GM18951 (cell line): ENCODE data around the gene TOP3B.

ENCODE experiments used
- POLR2A ChIP-seq: IDR thresholded peaks from 4 replicates; pipeline ENCODE4 v1.6.1; 2011; ENCODE audit warnings: mild to moderate bottlenecking; ENCODE audit not compliant: insufficient read length, insufficient read depth; ENCODE audit errors: extremely low read depth
- in situ Hi-C: fragments of 300-500 bp; cut with MboI; formaldehyde crosslinking; loops from one replicate; pipeline ENCODE4 v1.12.0; 2022; ENCODE audit warnings: low sequenced_read_pairs, mixed read lengths, inconsistent platforms; ENCODE audit not compliant: unreplicated experiment

Gene TOP3B

GRCh38 chr22:21966643-21967516, 15.7 kb downstream of the TOP3B start:
- TF ChIP-seq POLR2A, result no peak
- in situ Hi-C loops, result no loop called here

- TF ChIP-seq POLR2A, result no peak
- in situ Hi-C loops, result no loop called here
These were observed 16.8 kb downstream of the TOP3B start for GRCh38 chr22:21965762-21966288.

GRCh38 chr22:21964918-21965484, 17.6 kb downstream of the TOP3B start:
- no peak for TF ChIP-seq POLR2A
- in situ Hi-C loops, result no loop called here

GRCh38 chr22:21964234-21964633, 18.4 kb downstream of the TOP3B start:
- no peak for TF ChIP-seq POLR2A
- in situ Hi-C loops, result no loop called here

GRCh38 chr22:21963790-21964211, 18.8 kb downstream of the TOP3B start:
- in situ Hi-C loops, result no loop called here

GRCh38 chr22:21963286-21963685, 19.3 kb downstream of the TOP3B start:
- in situ Hi-C loops, result no loop called here
- TF ChIP-seq POLR2A, result no peak

More at GRCh38 chr22:21963790-21964211, 18.8 kb downstream of the TOP3B start:
- no peak for TF ChIP-seq POLR2A

- TF ChIP-seq POLR2A, result no peak
- in situ Hi-C loops, result no loop called here
These were observed 20.0 kb downstream of the TOP3B start for GRCh38 chr22:21962655-21962949.

- TF ChIP-seq POLR2A, result no peak
- in situ Hi-C loops, result no loop called here
These were observed 20.5 kb downstream of the TOP3B start for GRCh38 chr22:21961886-21962654.

- TF ChIP-seq POLR2A, result no peak
- in situ Hi-C loops, result no loop called here
These were observed 21.3 kb downstream of the TOP3B start for GRCh38 chr22:21961127-21961867.

GRCh38 chr22:21960200-21961126, 22.1 kb downstream of the TOP3B start:
- in situ Hi-C loops, result no loop called here
- TF ChIP-seq POLR2A, result no peak

- no peak for TF ChIP-seq POLR2A
- in situ Hi-C loops, result no loop called here
These were observed 23.1 kb downstream of the TOP3B start for GRCh38 chr22:21959274-21960074.
